Cardiac muscle cell (in vitro differentiated cells and primary cell): ENCODE measurements around the gene ARMC8. TPM values are rescaled to one million over a fixed set of nuclear protein-coding genes. Genes with fewer than 3 reads are reported as not detected.
A peak's percentile ranks its signal among the peaks of the same experiment; 100 is the strongest.

ENCODE experiments used
- DNase-seq, 2 donors: peaks; one replicate each; pipeline versions ENCODE4 v3.0.0 to v3.0.0-alpha.2; 2010 to 2017; ENCODE audit warnings: low read depth in 1 of 2, low spot score in 1 of 2
- H3K27ac ChIP-seq: fragments of 200-600 bp; sonication (generic); 2 replicates; pipeline ENCODE4 v1.5.1; 2016
- H3K27me3 ChIP-seq: fragments of 200-600 bp; sonication (generic); 2 replicates; pipeline ENCODE4 v1.6.0; 2016; ENCODE audit warnings: control low read depth
- H3K36me3 ChIP-seq: fragments of 200-600 bp; sonication (generic); 2 replicates; pipeline ENCODE4 v1.5.1; 2016; ENCODE audit warnings: control low read depth
- H3K4me1 ChIP-seq: fragments of 200-600 bp; sonication (generic); 2 replicates; pipeline ENCODE4 v1.8.1; 2017; ENCODE audit warnings: low read depth, mild to moderate bottlenecking, mixed run types
- H3K4me3 ChIP-seq: fragments of 200-600 bp; sonication (generic); 2 replicates; pipeline ENCODE4 v1.5.1; 2016; ENCODE audit warnings: mild to moderate bottlenecking
- H3K9me3 ChIP-seq: fragments of 200-600 bp; sonication (generic); 2 replicates; pipeline ENCODE4 v1.5.1; 2017; ENCODE audit warnings: low read depth, mild to moderate bottlenecking, control low read depth
- polyA plus RNA-seq: library from polyadenylated mRNA; unstranded; fragments of >200 nt; fragmentation: Nextera tagmentation; extraction: Ambion mirVana; gene quantifications from 2 replicates; pipeline ENCODE4 v1.2.1, GENCODE V29; 2016
- total RNA-seq: library from RNA; depleted of rRNA; stranded (reverse); fragments of >200 nt; gene quantifications from 2 replicates; pipeline ENCODE4 v1.2.3, GENCODE V29; 2016
- TF ChIP-seq, protein P1 (sequence below): IDR thresholded peaks from 2 replicates; pipeline ENCODE4 v1.5.1; 2012; ENCODE audit warnings: low read depth, mild to moderate bottlenecking, low read length

The ARMC8 gene
- total and polyA plus RNA-seq, 2 experiments from 2014 or later: 33.9 to 34.5 TPM

DNA sequence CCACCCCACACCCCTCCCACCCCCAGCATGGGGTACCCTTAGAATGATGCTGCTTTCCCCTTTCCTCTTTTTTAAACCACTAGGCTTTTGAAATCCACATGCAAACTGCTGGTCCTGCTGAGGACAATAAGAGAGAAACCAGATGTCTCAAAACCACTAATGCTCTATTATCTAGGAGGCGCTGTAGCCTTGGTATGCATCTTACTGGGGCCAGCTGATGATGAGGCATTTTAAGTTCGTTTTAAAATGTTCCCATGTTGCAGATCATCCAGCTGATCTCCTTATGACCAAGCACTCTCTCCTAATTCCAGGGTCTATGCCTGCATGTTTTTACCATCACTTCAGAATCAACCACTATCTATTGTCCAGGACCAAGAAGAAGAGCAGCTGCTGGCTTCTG lies 141.2 kb downstream of the ARMC8 start:
- TF ChIP-seq, protein P1, sequence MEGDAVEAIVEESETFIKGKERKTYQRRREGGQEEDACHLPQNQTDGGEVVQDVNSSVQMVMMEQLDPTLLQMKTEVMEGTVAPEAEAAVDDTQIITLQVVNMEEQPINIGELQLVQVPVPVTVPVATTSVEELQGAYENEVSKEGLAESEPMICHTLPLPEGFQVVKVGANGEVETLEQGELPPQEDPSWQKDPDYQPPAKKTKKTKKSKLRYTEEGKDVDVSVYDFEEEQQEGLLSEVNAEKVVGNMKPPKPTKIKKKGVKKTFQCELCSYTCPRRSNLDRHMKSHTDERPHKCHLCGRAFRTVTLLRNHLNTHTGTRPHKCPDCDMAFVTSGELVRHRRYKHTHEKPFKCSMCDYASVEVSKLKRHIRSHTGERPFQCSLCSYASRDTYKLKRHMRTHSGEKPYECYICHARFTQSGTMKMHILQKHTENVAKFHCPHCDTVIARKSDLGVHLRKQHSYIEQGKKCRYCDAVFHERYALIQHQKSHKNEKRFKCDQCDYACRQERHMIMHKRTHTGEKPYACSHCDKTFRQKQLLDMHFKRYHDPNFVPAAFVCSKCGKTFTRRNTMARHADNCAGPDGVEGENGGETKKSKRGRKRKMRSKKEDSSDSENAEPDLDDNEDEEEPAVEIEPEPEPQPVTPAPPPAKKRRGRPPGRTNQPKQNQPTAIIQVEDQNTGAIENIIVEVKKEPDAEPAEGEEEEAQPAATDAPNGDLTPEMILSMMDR: peak; percentile 37
- H3K27me3 ChIP-seq: no peaks in the 10 kb centered on the region
- peak; percentile 34 to 69 for DNase-seq
- no peak overlapping the region for H3K27ac ChIP-seq
- H3K9me3 ChIP-seq: no peaks in the 10 kb centered on the region
- H3K36me3 ChIP-seq: no peaks in the 10 kb centered on the region
- H3K4me3 ChIP-seq: no peak overlapping the region
- H3K4me1 ChIP-seq: no peaks in the 10 kb centered on the region

DNA sequence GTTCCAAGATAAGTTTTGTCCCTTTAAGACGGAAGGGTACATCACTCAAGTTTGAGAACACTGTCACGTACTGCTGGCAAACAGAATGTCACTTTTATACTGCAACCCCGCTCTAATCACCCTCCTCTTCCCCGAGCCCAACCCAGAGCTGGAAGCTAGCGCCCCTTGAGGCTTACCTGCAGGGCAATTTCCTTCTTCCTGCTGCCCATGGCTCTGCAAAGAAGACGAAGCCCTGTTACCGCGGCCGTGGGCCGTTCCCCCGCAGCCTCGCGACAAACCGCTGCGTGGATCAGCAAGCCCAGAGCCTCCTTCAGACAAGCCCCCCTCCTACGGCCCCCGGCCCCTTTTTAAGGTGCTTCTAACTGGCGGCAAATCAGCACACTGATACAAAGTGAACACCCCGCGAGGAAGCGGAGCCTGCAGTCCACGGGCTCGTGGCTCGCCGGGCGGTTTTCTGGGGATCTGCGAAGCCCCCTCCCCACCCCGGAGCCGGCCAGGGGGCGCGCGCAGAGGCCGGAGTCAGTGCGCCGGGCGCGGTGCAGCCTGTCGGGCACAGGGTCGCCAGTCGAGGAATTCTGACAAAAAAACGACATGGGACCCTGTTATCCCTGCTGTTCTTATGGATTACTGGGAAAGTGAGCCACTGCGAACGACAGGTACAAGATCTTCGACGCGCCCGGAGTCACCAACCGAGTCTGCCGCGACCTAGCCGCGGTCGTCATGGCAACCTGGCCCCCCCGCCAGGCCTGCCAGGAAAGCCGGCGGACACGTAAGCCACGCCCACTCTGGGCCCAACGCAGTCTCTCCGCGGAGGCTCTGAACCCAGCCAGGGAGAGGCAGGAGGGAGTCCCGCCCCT lies 142.3 kb downstream of the ARMC8 start, which contains the start of gene NME9:
TSS of gene NME9 (minus strand) at position 725 of the 857 bp plus-strand sequence. CDS start at position 209, 516 bp downstream.
- H3K36me3 ChIP-seq: no peaks in the 10 kb centered on the region
- H3K27me3 ChIP-seq: no peaks in the 10 kb centered on the region
- no peaks in the 10 kb centered on the region for H3K4me1 ChIP-seq
- TF ChIP-seq, protein P1: peak; percentile 77
- peak within 1 kb of the TSS; percentile 68 for H3K4me3 ChIP-seq
- peak; percentile 92 to 98 for DNase-seq
- peak within 1 kb of the TSS; percentile 41 for H3K27ac ChIP-seq
- no peaks in the 10 kb centered on the region for H3K9me3 ChIP-seq

DNA sequence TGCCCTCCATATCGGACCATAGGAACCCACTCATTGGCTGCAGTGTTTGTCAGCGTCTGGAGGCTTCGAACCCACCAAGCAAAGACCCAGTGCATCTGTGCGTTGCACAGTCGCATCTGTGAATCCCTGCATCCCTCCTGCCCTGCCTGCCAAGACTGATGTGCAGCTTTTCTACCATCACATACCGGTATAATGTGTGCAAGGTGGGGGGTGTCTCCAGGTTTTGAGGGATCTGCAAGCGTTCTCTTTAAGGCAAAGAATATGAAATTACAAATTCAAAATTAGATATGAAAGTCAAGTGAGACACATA lies 142.8 kb downstream of the ARMC8 start:
- Histone ChIP-seq H3K36me3 (no peaks in the 10 kb centered on the region), H3K9me3 (no peaks in the 10 kb centered on the region), H3K27me3 (no peaks in the 10 kb centered on the region), H3K27ac (no peak overlapping the region), H3K4me1 (no peaks in the 10 kb centered on the region), H3K4me3 (peak overlapping the region; percentile 68)
- no peak for DNase-seq
- TF ChIP-seq, protein P1: no peak

DNA sequence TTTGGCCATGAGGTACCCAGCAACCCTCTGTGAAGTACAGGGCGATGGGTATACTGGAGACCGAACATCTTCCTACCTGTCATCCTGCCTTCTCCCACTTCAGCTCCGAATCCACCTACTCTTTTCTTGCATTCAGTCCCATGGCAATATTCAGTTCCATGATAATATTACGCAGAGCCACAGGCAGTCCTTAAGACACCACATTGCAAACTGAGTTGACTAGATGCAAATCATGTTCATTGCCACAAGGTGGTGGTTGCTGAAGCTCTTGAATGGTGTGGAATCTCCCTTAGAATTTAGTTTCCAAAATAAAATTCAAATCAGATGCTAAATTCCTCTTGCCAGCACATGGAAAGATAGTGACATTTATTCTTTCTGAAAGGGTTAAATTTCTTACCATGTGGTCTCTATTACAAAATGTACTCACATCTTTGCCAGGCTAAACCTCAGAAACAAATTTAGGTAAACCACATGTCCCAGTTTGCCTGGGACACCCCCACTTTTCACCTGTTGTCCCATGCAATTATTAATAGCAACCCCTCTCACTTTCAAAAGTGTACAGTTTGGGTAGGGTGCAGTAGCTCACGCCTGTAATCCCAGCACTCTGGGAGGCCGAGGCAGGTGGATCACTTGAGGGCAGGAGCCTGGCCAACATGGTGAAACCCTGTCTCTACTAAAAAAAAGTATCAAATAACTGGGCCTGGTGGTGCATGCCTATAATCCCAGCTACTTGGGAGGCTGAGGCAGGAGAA lies 144.2 kb downstream of the ARMC8 start:
- Histone ChIP-seq H3K4me3 (no peak overlapping the region), H3K27ac (no peak overlapping the region), H3K9me3 (no peaks in the 10 kb centered on the region), H3K4me1 (no peaks in the 10 kb centered on the region), H3K27me3 (no peaks in the 10 kb centered on the region), H3K36me3 (no peaks in the 10 kb centered on the region)
- TF ChIP-seq, protein P1: no peak
- DNase-seq: peak in 1 of 2 donors; percentile 24

DNA sequence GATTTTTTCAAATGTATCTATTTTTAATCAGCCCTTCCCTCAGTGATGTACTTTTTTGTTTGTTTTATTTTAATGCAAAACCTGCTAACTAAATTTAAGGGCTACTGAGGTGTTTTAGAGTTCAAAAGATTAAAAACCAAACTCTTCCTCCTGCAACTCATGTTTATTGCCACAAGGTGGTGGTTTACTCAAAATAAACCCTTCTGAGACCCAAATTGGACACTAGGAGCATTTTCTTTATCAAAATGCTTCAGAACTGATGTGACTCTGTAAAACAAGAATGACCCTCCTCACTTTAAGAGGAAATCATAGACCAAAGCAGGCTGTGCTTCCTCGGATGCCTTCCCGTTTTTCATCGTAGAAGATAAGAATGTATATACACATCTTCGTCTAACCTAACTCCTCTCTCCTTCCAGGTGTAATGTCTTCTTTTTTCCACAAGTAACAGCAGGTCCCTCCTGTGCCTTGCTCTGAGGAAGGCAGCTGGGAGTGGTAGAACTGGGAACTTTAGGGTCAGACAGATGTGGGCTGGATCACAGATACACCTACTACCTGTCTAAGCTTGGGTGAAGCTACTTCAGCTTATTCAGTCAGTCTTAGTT lies 145.5 kb downstream of the ARMC8 start:
- no peak overlapping the region for H3K4me3 ChIP-seq
- H3K27ac ChIP-seq: no peak overlapping the region
- H3K27me3 ChIP-seq: no peaks in the 10 kb centered on the region
- no peaks in the 10 kb centered on the region for H3K4me1 ChIP-seq
- peak; percentile 28 to 68 for DNase-seq
- H3K36me3 ChIP-seq: no peaks in the 10 kb centered on the region
- no peaks in the 10 kb centered on the region for H3K9me3 ChIP-seq
- TF ChIP-seq, protein P1: peak; percentile 64
